Measurements from ENCODE around the gene GCNT1. TPM values are rescaled to one million over a fixed set of nuclear protein-coding genes. Genes with fewer than 3 reads are reported as not detected.

GCNT1 gene
- total and polyA plus RNA-seq, 2 donors (not counting 1 experiment from before 2014, with no cell fraction given) = 9.1 to 31.0 TPM

GRCh38 chr9:76539180-76539579 is 80.2 kb downstream of the GCNT1 start:
- CTCF ChIA-PET = no interaction called here
- H4K20me1 ChIP-seq (ENCODE audit: control insufficient read depth, insufficient read depth, low read length, poor library complexity, severe bottlenecking) = no peaks in the 10 kb centered on the region

GRCh38 chr9:76542360-76542759 is 83.4 kb downstream of the GCNT1 start:
- peaks cover 6% of the 10 kb centered on the region for H3K4me1 Mint-ChIP-seq
- POLR2A ChIA-PET = no interaction called here
- Histone ChIP-seq H3K27ac (ENCODE audit: low read length in 2 of 2) (no peak overlapping the region), H3K9ac (ENCODE audit: low read length) (no peak overlapping the region), H3K4me1 (ENCODE audit: control insufficient read depth in 2 of 2, insufficient read depth in 2 of 2, low read length in 2 of 2) (no peaks in the 10 kb centered on the region), H2AFZ (ENCODE audit: insufficient read depth, low read depth, low read length, poor library complexity, severe bottlenecking) (no peak overlapping the region), H4K20me1 (ENCODE audit: control insufficient read depth, insufficient read depth, low read length, poor library complexity, severe bottlenecking) (no peaks in the 10 kb centered on the region), H3K4me2 (replicated peaks; ENCODE audit: low read depth, low read length, poor library complexity, severe bottlenecking) (no peak overlapping the region), H3K36me3 (replicated peaks in 1 of 2; ENCODE audit: control extremely low read depth in 1 of 2, control insufficient read depth in 1 of 2, extremely low read depth in 1 of 2, insufficient read depth in 2 of 2, low read length in 1 of 2) (no peaks in the 10 kb centered on the region), H3K79me2 (ENCODE audit: control insufficient read depth, insufficient read depth, low read length) (no peaks in the 10 kb centered on the region), H3K4me3 (ENCODE audit: control extremely low read depth in 1 of 5, extremely low read depth in 1 of 5, insufficient read depth in 1 of 5, low read depth in 2 of 5, low read length in 4 of 5) (no peak overlapping the region), H3K9me3 (ENCODE audit: control extremely low read depth in 1 of 3, control insufficient read depth in 2 of 3, insufficient read depth in 1 of 3, low read length in 2 of 3) (peaks cover 0 to 5% (median 0%) of the 10 kb centered on the region in 3 donors), H3K27me3 (replicated peaks in 1 of 4; ENCODE audit: control extremely low read depth in 1 of 4, control insufficient read depth in 3 of 4, insufficient read depth in 4 of 4, low read length in 3 of 4) (no peaks in the 10 kb centered on the region)
- intact Hi-C loops (cut with micrococcal nuclease) = no loop called here
- no peak overlapping the region for H3K27ac Mint-ChIP-seq
- no peak for ATAC-seq (ENCODE audit: low read depth)
- H3K4me3 Mint-ChIP-seq = no peak overlapping the region
- no peaks in the 10 kb centered on the region for H3K9me3 Mint-ChIP-seq (ENCODE audit: insufficient read depth)
- H3K27me3 Mint-ChIP-seq = no peaks in the 10 kb centered on the region
- CTCF ChIA-PET = no interaction called here
- WGBS (ENCODE audit: insufficient coverage) = 92% methylated on average over 4 of the region's 5 CpGs
- DNase-seq = no peak
- no peak for TF ChIP-seq EZH2 (IDR thresholded peaks at IDR 0.05; ENCODE audit: borderline replicate concordance, insufficient read depth, low read depth, low read length, poor library complexity, severe bottlenecking)

More at GRCh38 chr9:76539180-76539579, 80.2 kb downstream of the GCNT1 start:
- Mint-ChIP-seq H3K27me3 (no peaks in the 10 kb centered on the region), H3K9me3 (ENCODE audit: insufficient read depth) (no peaks in the 10 kb centered on the region), H3K4me1 (no peaks in the 10 kb centered on the region), H3K4me3 (no peak overlapping the region), H3K27ac (no peak overlapping the region)
- Histone ChIP-seq H3K4me2 (replicated peaks; ENCODE audit: low read depth, low read length, poor library complexity, severe bottlenecking) (no peak overlapping the region), H3K9me3 (ENCODE audit: control extremely low read depth in 1 of 3, control insufficient read depth in 2 of 3, insufficient read depth in 1 of 3, low read length in 2 of 3) (peaks cover 0 to 3% (median 0%) of the 10 kb centered on the region in 3 donors), H3K36me3 (replicated peaks in 1 of 2; ENCODE audit: control extremely low read depth in 1 of 2, control insufficient read depth in 1 of 2, extremely low read depth in 1 of 2, insufficient read depth in 2 of 2, low read length in 1 of 2) (no peaks in the 10 kb centered on the region), H3K9ac (ENCODE audit: low read length) (no peak overlapping the region), H3K79me2 (ENCODE audit: control insufficient read depth, insufficient read depth, low read length) (peaks cover 3% of the 10 kb centered on the region), H3K27ac (ENCODE audit: low read length in 2 of 2) (no peak overlapping the region), H2AFZ (ENCODE audit: insufficient read depth, low read depth, low read length, poor library complexity, severe bottlenecking) (no peak overlapping the region), H3K27me3 (replicated peaks in 1 of 4; ENCODE audit: control extremely low read depth in 1 of 4, control insufficient read depth in 3 of 4, insufficient read depth in 4 of 4, low read length in 3 of 4) (no peaks in the 10 kb centered on the region), H3K4me3 (ENCODE audit: control extremely low read depth in 1 of 5, extremely low read depth in 1 of 5, insufficient read depth in 1 of 5, low read depth in 2 of 5, low read length in 4 of 5) (no peak overlapping the region), H3K4me1 (ENCODE audit: control insufficient read depth in 2 of 2, insufficient read depth in 2 of 2, low read length in 2 of 2) (no peaks in the 10 kb centered on the region)
- intact Hi-C loops (cut with micrococcal nuclease) = no loop called here
- no peak for TF ChIP-seq CTCF (IDR thresholded peaks at IDR 0.05)
- no peak for TF ChIP-seq EZH2 (IDR thresholded peaks at IDR 0.05; ENCODE audit: borderline replicate concordance, insufficient read depth, low read depth, low read length, poor library complexity, severe bottlenecking)
- no peak for ATAC-seq (ENCODE audit: low read depth)
- no peak for DNase-seq
- WGBS (ENCODE audit: insufficient coverage) = no CpG with 5 or more reads among the region's 1 CpG
- POLR2A ChIA-PET = no interaction called here
